B cell (primary cell): ENCODE results near the gene STPG1.

Source experiments
- CTCF ChIP-seq: fragments of 200-600 bp; IDR thresholded peaks from one replicate; pipeline ENCODE4 v1.8.0; 2022; ENCODE audit warnings: antibody characterized with exemption, mild to moderate bottlenecking
- EZH2 ChIP-seq: IDR thresholded peaks from 2 replicates; pipeline ENCODE4 v1.6.1; 2012; ENCODE audit warnings: borderline replicate concordance, low read depth, mild to moderate bottlenecking, moderate library complexity, low read length; ENCODE audit not compliant: insufficient read depth, poor library complexity, severe bottlenecking

GRCh38 chr1:24363994-24364393 lies 49.6 kb downstream of the STPG1 start:
- TF ChIP-seq CTCF (no peak), EZH2 (no peak)
